Activated CD4-positive, alpha-beta T cell treated with anti-CD3 and anti-CD28 coated beads, Interleukin-2, Interleukin-4, amounts not matched to agents 100 ng/mL and 50 ng/mL, durations not matched to agents 16 hours and 8 hours (primary cell): ENCODE results near the gene SORCS2.

Experiments used
- DNase-seq: peaks from one replicate; pipeline ENCODE4 v3.0.0-alpha.2; 2020; ENCODE audit warnings: low spot score

Gene SORCS2

DNA sequence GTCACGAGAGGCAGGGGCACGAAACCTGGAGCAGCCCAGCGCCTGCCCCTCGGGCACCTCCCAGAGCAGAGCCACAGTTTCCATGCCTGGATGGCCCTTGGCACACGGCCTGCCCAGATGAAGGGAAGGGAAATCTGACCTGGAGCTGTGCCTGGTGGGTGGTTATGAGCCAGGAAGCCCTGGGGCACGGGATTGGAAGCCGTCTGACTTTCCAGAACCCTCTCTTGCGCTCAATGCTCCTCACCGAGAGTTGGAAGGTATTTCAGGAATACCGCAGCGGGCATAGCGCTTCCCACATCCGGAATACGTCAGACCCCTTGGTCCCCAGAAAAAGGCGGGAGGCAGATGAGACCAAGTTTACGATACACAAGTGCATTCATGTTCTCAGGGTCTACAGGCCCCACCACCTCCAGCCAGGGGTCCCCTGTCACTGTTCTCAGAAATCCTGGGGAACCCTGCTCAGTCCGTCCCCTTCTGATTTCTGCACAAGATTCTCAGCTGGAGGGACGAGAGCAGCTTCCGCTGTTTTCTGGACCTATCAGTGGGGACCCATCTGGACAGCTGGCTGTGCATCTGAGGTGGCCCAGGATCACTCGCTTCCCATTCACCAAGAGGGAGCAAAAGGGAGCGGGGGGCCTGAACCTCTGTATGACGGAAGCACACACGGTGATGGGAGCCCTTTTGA, 574.5 kb downstream of the SORCS2 start:
- DNase-seq = no peak

DNA sequence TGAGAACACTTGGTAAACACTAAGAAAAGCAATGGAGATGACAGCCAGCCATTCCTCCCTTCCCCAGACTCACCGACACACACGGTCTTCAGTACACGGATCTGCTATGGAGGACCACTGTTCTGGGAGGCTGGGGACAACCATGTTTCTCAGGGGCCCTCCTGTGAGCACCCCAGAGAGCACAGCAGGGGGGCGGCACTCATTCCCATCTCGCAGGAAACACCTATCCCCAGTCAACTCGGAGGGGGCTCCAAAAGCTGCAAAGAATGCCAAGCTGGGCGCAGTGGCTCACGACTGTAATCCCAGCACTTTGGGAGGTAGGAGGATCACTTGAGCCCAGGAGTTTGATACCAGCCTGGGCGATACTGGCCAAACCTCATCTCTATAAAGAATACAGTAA, 575.2 kb downstream of the SORCS2 start:
- DNase-seq = no peak

DNA sequence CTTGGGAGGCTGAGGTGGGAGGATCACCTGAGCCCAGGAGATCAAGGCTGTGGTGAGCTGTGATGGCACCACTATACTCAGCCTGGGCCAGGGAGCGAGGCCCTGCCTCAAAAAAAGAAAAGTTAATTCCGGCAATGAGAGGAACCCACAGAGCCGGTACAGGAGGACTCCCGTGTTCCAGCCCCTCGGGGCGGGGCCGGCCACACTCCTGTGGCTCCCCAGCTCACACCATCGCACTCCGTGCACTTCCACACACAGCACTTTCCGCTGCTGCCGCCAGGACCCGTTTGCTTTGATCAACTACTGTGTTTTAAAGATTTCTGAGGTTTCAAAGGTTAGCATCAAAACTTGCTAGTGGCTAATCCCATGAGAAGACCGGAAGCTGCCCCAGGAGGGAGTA, 575.6 kb downstream of the SORCS2 start:
- DNase-seq = no peak

DNA sequence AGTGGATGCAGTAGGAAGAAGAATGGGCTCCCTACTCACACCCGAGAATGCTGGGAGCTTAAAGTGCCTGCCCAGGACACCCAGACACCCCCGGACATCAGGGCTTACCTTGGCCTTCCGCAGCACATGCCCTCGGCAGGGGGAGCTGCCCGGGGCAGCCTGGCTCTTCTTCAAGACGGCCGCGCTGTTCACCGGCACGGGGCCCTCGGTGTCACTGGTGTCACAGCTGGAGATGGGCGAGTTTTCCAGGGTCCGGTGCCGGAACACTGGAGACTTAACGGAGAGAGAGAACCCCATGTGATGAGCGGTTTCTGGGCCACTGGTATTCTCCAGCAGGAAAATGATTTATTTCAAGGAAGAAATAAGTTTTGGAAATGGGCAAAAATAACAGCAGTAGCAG, 576.4 kb downstream of the SORCS2 start:
- DNase-seq = no peak

DNA sequence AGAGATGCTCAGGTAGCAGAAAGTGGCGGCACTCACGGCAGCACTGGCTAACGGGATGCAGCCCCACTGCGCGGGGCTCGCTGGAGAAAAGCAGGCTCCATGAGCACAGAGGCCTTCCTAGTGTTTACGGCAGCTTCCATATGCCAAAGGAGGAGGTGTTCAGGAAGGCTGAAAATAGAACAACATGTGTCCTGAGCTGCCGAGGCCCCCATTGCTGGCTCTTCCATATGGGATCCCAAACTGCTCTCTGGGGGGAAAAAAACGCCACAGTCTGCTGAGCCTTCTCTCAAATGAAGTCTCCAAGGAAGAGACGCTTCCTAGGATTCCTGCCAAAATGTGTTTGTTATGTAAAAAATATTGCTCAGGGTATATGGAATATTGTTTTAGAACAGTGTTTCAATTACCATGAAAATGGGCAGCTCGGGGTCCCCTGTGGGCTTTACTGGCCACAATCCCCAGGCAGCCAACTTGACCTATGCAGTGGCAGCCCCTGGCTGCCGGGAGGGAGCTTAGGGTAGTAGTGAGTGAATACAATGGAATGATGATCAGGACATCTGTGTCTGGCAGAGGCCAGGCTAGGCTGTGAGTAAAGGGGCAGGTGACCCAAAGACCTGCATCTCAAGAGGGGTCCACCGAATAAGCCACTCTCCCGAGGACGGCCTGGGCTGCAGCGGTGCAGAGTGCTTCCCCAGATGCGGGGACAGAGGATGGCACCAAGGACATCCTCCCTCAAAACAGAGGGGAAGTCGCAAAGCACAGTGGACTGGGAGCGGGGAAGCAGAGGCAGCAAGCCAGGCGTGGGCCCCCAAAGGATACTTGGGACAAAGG, 577.3 kb downstream of the SORCS2 start:
- DNase-seq = no peak

DNA sequence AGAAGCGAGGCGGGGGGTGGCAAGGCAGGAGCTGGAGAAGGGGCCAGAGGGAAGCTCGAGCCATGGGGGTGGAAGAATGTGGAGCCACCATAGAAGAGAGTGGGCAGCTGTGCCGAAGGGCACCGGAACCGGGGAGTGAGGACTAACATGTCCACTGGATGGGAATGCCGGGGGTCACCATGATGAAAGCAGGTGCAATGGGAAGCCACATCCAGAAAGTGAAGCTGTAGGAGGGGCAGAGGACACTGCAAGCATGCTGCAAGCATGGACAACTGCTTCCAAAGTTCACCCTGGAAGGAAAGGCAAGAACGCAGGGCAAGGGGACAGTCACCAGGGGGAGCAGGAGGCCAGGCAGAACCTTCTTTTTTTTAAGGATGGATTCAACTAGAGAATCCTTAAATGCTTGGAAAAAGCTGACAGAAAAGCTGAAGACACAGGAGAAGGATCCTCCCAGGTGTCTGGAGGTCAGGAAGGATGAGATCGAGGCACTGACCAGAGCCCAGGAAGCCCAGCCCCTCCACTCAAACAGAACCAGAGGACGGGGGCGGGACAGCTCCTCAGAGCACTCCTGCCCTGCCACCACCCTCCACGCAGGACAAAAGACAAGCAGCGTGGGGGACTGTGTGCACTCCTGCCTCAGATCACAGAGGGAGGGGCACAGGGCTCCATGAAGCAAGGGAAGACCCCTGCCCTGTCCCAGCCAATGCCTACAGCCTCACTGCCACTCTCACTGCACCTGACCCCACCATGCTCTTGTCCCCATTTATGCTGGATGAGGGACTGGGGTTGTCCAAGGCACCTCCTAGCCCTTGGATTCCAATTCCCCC, 578.1 kb downstream of the SORCS2 start:
- no peak for DNase-seq

DNA sequence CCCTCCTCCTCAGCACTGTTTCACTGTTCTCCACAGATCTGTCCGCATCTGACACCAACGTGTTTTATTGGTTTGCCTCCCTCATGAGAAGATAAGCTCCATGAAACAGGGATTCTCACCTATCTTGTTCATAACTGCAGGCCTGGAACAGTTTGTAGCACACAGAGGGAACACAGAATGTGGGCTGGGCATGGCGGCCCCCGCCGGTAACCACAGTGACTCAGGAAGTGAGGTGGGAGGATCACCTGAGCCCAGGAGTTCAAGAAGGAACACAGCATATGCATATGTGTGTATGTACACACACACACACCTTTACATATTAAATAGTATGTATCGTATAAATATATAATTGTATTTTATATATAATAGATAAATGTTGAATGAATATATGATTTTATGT, 578.7 kb downstream of the SORCS2 start:
- no peak for DNase-seq

DNA sequence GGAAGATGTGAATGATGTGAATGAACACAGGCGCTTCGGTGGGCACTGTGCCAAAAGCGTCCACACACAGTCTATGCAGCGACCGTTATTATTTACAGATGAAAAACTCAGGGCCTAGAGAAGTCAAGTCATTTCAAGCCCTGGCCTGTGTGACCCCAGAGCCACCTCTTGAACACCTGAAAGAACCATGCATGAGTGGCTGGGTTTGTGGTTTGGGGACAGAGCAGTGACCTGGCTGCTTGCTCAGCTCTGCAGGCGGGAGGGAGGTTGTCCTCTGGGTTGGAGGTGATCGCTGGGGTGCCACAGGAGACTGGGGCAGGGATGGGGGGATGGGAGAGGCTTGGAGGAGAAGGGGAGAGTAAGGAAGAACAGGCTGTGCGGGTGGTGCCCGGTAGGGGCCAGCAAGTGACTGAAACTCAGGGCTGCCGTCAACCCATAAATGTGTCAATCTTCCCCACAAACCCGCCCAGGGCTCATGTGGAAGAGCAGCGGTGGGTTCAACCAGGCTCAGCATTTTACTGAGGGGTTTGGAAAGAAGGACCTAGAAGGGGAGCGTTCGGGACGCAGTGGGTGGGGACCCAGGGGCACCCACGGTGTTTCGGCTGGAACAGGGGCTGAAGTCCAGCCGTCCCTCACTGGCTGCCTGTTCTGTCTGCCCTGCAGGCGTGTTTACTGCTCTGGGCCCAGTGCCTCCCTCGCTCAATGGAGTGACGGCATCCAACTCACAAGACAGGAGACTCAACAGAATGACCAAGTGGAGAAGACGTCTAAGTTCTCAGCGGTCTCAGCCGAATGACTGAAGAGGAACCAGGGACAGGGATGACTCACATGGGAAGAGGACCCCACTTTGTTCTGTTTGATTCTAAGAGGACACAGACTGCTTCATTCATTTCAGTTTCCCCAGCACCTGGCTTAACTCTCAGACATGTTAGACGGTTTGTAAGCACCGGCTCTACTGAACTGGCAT, 579.5 kb downstream of the SORCS2 start:
- no peak for DNase-seq

DNA sequence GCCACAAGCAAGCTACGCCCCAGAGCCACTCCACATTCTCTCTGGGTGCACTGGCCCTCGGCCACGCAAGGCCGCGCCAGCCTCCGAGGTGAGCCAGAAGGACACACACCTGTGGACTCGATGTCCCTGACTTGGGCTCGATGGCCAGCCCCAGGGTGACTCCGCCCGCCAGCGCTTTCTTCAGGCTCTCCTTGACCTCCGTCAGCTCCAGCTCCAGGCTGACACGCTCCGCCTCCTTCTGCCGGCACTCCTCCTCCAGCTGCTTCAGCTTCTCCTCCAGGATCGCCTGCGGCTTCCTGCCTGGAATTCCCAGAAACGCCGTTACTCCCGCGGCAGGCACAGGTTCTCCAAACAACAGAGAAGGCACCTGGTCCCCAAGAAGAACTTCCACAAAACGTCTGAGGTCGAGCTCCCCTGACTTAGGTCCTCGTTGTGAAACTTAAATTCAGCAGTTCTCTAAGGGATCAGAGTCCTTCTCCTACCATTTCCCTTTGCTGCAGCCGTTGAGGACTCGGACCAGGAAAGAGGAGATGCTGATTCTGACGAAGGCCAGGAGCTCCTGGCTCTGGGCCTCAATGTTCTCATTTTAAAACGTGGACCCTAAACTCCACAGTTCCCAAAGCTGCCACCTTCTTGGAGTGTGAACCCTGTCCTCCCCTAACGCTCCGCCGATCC, 580.5 kb downstream of the SORCS2 start:
- no peak for DNase-seq

DNA sequence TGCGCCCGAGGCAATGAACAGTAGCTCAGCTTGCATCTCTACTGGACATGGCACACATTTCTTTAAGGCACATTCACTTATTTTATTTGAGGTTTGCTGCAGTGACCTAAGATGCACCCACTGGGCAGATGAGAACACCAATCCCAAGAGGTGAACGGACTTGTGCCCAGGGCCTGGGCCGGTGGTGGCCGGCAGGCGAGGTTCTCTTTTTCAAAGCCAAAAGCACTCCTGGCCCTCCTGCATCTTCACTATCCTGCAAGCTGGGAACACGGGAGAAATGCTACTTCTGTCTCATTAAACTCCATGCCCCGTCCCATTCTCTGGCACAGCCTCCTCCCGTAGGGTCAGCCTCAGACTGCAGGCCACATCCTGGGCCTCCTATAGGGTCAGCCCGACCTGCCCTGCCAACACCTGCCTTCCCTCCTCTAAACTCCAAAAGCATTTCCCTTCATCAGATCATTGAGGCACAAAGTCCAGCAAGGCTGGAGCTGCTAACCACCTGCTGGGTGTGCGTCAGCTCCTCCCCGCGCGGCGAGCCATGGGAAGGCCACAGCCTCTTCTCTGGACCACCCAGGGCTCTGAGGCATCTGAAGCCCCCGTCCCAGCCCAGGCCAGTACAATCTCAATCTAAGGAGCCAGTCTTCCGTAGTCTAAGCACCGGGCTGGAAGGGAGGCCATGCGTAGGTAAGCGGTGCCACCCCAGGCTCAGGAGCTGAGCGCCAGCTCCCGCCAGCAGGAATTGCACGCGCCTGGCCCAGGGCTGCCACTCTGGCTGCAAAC, 581.3 kb downstream of the SORCS2 start:
- no peak for DNase-seq

DNA sequence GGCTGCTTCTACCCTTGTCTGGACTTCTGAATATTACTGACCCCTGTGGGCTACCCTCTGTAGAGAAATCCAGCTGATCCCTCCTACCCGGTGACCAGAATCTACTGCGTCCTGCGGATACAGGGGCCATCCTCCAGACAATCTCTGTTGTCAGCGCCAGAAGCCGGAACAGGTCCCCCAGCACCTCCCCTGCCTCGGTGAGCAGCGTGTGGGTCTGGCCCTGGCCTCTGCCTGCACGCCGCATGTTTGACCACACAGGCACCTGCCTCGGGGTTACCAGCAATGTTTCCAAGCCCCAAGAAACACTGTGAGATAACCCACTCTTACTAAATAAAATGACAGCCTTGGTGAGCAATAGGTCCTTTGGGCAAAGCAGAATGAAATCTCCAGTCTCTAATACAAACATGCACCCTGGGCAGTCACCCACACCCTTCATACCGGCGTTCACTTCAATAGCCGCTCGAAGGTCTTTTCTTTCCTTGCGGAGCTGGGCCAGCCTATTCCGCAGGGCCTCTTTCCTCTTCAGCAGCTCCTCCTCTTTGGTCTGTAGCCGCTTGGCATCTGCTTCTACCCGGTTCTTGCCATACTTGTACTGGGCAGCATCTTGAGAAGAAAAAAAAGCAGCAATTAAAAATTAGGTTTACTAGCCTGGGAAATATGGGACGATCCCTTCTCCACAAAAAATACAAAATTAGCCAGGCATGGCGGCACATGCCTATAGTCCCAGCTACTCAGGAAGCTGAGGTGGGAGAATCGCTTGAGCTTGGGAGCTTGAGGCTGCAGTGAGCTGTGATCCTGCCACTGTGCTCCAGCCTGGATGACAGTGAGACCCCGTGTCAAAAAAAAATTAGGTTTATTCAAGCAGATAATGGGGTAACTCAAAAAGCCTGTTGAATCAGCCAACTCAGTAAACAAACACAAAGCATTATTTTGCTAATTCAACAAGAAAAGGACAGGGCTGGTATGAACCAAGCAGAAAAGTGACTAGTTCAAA, 582.3 kb downstream of the SORCS2 start:
- no peak for DNase-seq

DNA sequence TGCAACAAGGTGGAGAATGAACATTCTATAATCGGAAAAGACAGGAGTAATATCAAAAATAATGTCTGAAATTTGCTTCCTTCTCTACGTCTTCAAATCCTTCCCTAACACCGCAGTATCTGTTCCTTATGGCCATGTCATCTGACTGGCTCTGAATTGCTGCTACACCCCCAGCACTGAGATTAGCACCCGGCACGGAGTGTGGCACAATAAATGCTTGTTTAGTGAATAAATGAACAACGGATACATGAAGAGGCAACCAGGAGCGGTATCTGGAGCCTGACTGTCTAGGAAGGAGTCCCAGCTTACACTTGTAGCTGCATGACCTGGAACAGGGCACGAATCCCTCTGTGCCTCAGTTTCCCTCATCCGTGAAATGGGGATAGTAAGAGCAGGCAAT, 583.1 kb downstream of the SORCS2 start:
- DNase-seq = no peak

DNA sequence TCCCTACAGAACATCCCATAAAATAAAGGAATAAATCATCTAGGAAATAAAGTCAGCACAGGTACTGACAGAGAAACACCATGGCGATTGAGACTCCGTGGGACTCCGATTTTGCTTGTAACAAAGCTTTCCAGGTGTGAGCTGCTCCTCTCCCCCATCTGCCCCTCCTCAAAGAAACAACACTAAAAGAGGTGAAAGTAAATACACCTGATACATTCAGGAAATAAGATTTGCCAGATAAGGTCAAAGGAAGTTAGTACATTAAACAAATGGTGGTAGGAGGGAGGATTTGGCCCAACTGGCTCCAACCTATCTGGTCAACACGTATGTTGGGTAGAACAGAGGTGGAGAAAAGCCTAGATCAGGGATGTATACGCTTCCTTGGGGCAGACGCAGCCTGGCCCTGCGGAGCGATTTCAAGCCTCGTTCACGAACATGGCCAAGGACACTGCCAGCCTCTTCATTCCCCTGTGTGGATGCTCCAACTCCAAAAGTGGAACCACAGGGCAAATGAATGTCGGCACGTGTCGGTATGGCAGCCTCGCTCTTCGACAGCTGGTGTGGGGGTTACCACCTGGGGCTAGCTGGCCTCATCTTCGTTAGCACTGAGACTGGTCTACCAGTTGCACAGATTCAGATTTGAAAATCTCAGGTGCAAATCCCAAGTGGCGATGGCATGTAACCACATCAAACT, 584.8 kb downstream of the SORCS2 start:
- DNase-seq = no peak

DNA sequence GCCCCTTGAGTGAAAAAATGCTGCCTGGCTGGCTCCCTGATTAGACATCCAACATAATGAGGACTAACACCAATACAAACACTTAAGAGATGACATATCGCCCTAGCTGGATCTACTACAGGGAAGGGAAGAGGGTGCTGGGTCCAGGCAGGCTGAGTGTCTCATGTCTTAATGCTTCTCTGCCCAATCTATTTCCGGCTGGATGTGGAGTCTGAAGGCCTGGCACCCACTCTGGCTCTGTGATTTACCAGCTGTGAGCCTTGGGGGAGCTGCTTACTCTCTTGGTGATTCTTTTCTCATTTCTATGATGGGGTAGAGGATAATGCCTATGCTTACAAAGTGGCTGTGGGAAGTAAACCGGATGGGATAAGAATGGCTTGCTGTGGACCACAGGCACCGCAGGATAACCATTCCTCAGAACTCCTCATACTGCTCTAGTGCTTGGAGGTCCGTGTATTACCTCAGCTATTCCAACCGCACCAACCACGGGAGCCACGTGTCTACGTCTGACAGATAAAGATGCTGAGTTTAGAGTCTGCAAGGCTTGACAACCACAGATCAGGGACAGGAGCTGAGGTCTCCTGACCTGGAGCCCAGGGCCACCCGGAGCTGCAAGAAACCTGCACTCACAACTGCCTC, 585.7 kb downstream of the SORCS2 start:
- DNase-seq = no peak

DNA sequence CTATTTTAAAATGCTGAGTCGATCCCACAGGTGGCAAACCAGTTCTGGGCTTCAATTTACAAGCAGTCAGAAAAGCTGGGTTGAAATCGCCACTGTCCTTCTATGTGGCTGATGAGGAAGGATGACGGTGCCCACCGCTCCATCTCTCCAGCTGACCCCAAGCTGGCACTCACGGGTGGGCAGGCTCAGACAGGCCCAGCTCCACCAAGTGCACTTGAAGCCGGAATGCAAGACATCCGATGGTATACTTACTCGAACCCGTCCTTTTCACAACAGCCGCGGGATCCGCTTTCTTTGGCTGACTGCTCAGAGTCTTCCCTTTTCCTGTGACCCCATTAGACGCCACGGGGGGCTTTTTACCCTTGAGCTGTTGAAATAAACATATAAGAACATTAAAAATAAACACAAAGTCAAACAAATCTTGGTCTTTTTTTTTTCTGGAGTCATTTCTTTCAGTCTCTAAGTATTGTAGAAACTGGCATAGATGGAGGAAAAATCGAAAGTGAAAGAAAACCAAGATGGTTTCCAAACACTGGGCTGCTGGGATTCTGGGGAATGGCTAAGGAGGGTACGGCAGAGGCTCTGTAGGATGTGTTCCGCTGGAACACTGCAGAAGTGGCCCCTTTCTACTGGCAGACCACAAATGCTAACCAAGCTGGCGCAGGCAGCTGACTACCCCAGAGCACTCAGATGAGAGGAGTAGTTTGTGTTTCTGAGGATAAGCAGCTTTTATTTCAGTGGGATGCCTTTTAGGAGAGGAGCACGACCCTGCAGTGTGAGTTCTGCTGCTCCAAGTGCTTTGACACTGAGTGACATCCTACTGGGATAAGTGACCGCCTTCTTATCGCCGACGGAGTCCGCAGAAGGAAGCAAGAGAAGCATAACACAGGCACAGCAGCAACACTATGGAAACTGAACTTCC, 586.4 kb downstream of the SORCS2 start:
- DNase-seq = no peak

DNA sequence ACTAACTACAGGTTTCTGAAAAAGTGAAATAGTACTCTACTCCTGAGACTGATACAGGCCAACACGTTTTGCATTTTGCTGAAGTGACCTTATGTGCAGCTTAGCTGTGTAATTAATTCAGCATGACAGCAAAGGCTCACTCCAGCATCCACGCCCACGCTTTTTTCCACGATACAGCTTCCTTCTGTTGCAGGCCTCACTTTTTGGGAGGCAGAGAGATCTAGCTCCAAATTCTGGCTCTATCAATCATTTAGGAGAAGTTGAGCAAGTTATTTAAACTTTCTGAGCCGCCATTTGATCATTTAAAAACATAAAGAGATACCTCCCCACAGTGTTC, 587.1 kb downstream of the SORCS2 start:
- DNase-seq = no peak
